ENCODE measurements around the gene BBS9. TPM values are rescaled to one million over a fixed set of nuclear protein-coding genes. Genes with fewer than 3 reads are reported as not detected.

The BBS9 gene
- total RNA-seq, 1 experiment from 2014 or later, result 4.7 TPM

DNA sequence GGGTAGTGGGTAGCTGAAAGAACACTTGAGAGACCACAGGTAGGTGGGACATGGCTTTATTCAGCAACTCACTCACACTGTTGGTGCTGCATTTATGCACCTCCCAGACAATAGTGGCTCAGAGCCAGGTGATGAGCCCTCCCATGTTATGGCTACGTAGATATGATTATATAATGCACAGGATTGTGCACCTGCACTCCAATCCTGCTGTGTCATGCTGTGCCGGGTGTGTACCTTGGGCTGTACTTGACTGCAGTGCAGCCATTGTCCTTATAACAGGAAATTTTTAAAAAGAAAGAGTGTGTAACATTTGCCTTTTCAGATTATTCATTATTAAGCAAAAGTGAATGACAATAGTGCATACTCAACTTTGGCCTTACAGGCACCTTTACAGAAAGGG, 409.8 kb downstream of the BBS9 start:
- H3K4me3 ChIP-seq (ENCODE audit: low read depth, low read length), result no peak overlapping the region
- Mint-ChIP-seq H3K27me3 (ENCODE audit: insufficient read depth, unreplicated experiment) (peaks cover 5% of the 10 kb centered on the region), H3K27ac (ENCODE audit: unreplicated experiment) (no peak overlapping the region), H3K4me1 (ENCODE audit: low read depth, unreplicated experiment) (peaks cover 6% of the 10 kb centered on the region), H3K9me3 (ENCODE audit: unreplicated experiment) (peaks cover 24% of the 10 kb centered on the region), H3K36me3 (ENCODE audit: insufficient read depth, unreplicated experiment) (no peaks in the 10 kb centered on the region), H3K4me3 (ENCODE audit: unreplicated experiment) (no peak overlapping the region)
- CTCF ChIA-PET, result no interaction called here
- intact Hi-C loops (cut with micrococcal nuclease; ENCODE audit: unreplicated experiment), result no loop called here
- H3K27me3 ChIP-seq (replicated peaks; ENCODE audit: control insufficient read depth, insufficient read depth, low read length), result no peaks in the 10 kb centered on the region
- H3K9me3 ChIP-seq, result peaks cover 4% of the 10 kb centered on the region; the same call in 1 of the 2 replicates
- no peaks in the 10 kb centered on the region for H3K4me1 ChIP-seq
- no peaks in the 10 kb centered on the region for H3K36me3 ChIP-seq (ENCODE audit: control insufficient read depth, insufficient read depth, low read length)
- no TSS peak for BruUV-seq (replicated peaks)
- TF ChIP-seq, protein P1, sequence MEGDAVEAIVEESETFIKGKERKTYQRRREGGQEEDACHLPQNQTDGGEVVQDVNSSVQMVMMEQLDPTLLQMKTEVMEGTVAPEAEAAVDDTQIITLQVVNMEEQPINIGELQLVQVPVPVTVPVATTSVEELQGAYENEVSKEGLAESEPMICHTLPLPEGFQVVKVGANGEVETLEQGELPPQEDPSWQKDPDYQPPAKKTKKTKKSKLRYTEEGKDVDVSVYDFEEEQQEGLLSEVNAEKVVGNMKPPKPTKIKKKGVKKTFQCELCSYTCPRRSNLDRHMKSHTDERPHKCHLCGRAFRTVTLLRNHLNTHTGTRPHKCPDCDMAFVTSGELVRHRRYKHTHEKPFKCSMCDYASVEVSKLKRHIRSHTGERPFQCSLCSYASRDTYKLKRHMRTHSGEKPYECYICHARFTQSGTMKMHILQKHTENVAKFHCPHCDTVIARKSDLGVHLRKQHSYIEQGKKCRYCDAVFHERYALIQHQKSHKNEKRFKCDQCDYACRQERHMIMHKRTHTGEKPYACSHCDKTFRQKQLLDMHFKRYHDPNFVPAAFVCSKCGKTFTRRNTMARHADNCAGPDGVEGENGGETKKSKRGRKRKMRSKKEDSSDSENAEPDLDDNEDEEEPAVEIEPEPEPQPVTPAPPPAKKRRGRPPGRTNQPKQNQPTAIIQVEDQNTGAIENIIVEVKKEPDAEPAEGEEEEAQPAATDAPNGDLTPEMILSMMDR (IDR thresholded peaks at IDR 0.05; ENCODE audit: insufficient read depth in 1 of 2, low read depth in 1 of 2, low read length in 1 of 2, severe bottlenecking in 1 of 2, unreplicated experiment in 1 of 2), result no peak
- POLR2A ChIA-PET, result no interaction called here
- no peak for DNase-seq

GRCh38 chr7:33539659-33540400, 410.5 kb downstream of the BBS9 start:
- Histone ChIP-seq H3K27me3 (replicated peaks; ENCODE audit: control insufficient read depth, insufficient read depth, low read length) (no peaks in the 10 kb centered on the region), H3K36me3 (ENCODE audit: control insufficient read depth, insufficient read depth, low read length) (no peaks in the 10 kb centered on the region), H3K9me3 (peaks cover 4% of the 10 kb centered on the region; the same call in 1 of the 2 replicates), H3K4me1 (no peaks in the 10 kb centered on the region), H3K4me3 (ENCODE audit: low read depth, low read length) (no peak overlapping the region)
- POLR2A ChIA-PET, result no interaction called here
- intact Hi-C loops (cut with micrococcal nuclease; ENCODE audit: unreplicated experiment), result no loop called here
- DNase-seq, result no peak
- H3K27ac Mint-ChIP-seq (ENCODE audit: unreplicated experiment), result no peak overlapping the region
- H3K27me3 Mint-ChIP-seq (ENCODE audit: insufficient read depth, unreplicated experiment), result peaks cover 5% of the 10 kb centered on the region
- H3K9me3 Mint-ChIP-seq (ENCODE audit: unreplicated experiment), result peaks cover 24% of the 10 kb centered on the region
- peaks cover 3% of the 10 kb centered on the region for H3K4me1 Mint-ChIP-seq (ENCODE audit: low read depth, unreplicated experiment)
- CTCF ChIA-PET, result no interaction called here
- no peaks in the 10 kb centered on the region for H3K36me3 Mint-ChIP-seq (ENCODE audit: insufficient read depth, unreplicated experiment)
- H3K4me3 Mint-ChIP-seq (ENCODE audit: unreplicated experiment), result no peak overlapping the region
- TF ChIP-seq, protein P1 (IDR thresholded peaks at IDR 0.05; ENCODE audit: insufficient read depth in 1 of 2, low read depth in 1 of 2, low read length in 1 of 2, severe bottlenecking in 1 of 2, unreplicated experiment in 1 of 2), result no peak
- no TSS peak for BruUV-seq (replicated peaks)

GRCh38 chr7:33547880-33548279, 418.5 kb downstream of the BBS9 start:
- Mint-ChIP-seq H3K4me1 (ENCODE audit: low read depth, unreplicated experiment) (no peaks in the 10 kb centered on the region), H3K9me3 (ENCODE audit: unreplicated experiment) (no peaks in the 10 kb centered on the region), H3K4me3 (ENCODE audit: unreplicated experiment) (no peak overlapping the region), H3K36me3 (ENCODE audit: insufficient read depth, unreplicated experiment) (no peaks in the 10 kb centered on the region), H3K27me3 (ENCODE audit: insufficient read depth, unreplicated experiment) (peaks cover 5% of the 10 kb centered on the region), H3K27ac (ENCODE audit: unreplicated experiment) (no peak overlapping the region)
- ChIA-PET CTCF (no interaction called here), POLR2A (no interaction called here)
- BruUV-seq (replicated peaks), result no TSS peak
- no peaks in the 10 kb centered on the region for H3K4me1 ChIP-seq
- no peaks in the 10 kb centered on the region for H3K9me3 ChIP-seq
- no peak overlapping the region for H3K4me3 ChIP-seq (ENCODE audit: low read depth, low read length)
- TF ChIP-seq, protein P1 (IDR thresholded peaks at IDR 0.05; ENCODE audit: insufficient read depth in 1 of 2, low read depth in 1 of 2, low read length in 1 of 2, severe bottlenecking in 1 of 2, unreplicated experiment in 1 of 2), result no peak
- no peaks in the 10 kb centered on the region for H3K36me3 ChIP-seq (ENCODE audit: control insufficient read depth, insufficient read depth, low read length)
- intact Hi-C loops (cut with micrococcal nuclease; ENCODE audit: unreplicated experiment), result no loop called here
- no peaks in the 10 kb centered on the region for H3K27me3 ChIP-seq (replicated peaks; ENCODE audit: control insufficient read depth, insufficient read depth, low read length)
- no peak for DNase-seq
